HCT116 (cell line): ENCODE results near the gene SLC22A23. TPM values are rescaled to one million over a fixed set of nuclear protein-coding genes. Genes with fewer than 3 reads are reported as not detected.

ENCODE experiments used
- ATAC-seq: fragments of 200-7000 bp; cut with Tn5 transposase; 2 replicates; pipeline ENCODE4 v1.9.1; 2020; ENCODE audit warnings: mild to moderate bottlenecking, moderate library complexity
- BruUV-seq: library from RNA; stranded (reverse); fragments of 400-500 nt; replicated peaks from 2 replicates; lab custom pipeline; 2021; lab: Mats Ljungman, UMichigan
- CTCF ChIA-PET: fragments of 300-600 bp; sonication (Branson Sonifier 250); formaldehyde crosslinking; loops from one replicate; lab custom pipeline; 2021; ENCODE audit warnings: antibody characterized with exemption; lab: Charles Lee
- POLR2A ChIA-PET: fragments of 300-600, 350-600 bp; sonication (Branson Sonifier 250); formaldehyde crosslinking; loops from one replicate; lab custom pipeline; 2021; ENCODE audit warnings: antibody characterized with exemption; lab: Charles Lee
- RAD21 ChIA-PET, 2 experiments: fragments of 300-600 bp; sonication (Branson Sonifier 250); formaldehyde crosslinking; loops; one replicate each; lab custom pipeline; 2023; ENCODE audit warnings: low total read pairs in 2 of 2; ENCODE audit not compliant: uncharacterized antibody in 2 of 2, unreplicated experiment in 2 of 2, low non-redundant PET in 1 of 2; lab: Charles Lee
- DNase-seq: peaks from one replicate; pipeline ENCODE4 v3.0.0-alpha.2; 2010; ENCODE audit warnings: low read depth, low spot score
- H2AFZ ChIP-seq: fragments of 200-600 bp; shearing (Covaris generic), sonication (generic); 2 replicates; pipeline ENCODE4 v1.6.1; 2017; ENCODE audit warnings: low read depth, mixed run types, mixed read lengths, antibody characterized with exemption, low read length; ENCODE audit not compliant: poor library complexity, severe bottlenecking
- H3K27ac ChIP-seq: 2 replicates; pipeline ENCODE4 v1.5.1; 2012; ENCODE audit warnings: low read depth, low read length
- H3K27me3 ChIP-seq: fragments of 200-600 bp; sonication (generic); 2 replicates; pipeline ENCODE4 v1.6.1; 2016; ENCODE audit warnings: mixed run types, low read length, mixed read lengths; ENCODE audit not compliant: insufficient read depth
- H3K36me3 ChIP-seq, 2 experiments: fragments of 200-500 bp in 1 of 2; fragments of 200-600 bp in 1 of 2; sonication (Bioruptor generic) in 1 of 2; sonication (generic) in 1 of 2; 2 replicates each; pipeline versions ENCODE4 v1.5.1 to v1.6.1; 2014 to 2016; ENCODE audit warnings: low read length in 2 of 2, inconsistent platforms in 1 of 2, mixed read lengths in 1 of 2, mixed run types in 1 of 2; ENCODE audit not compliant: insufficient read depth in 2 of 2, control insufficient read depth in 1 of 2
- H3K4me1 ChIP-seq, 2 experiments: fragments of 200-600 bp in 1 of 2; sonication (generic) in 1 of 2; 2 replicates each; pipeline versions ENCODE4 v1.5.1 to v1.6.1; 2012 to 2017; ENCODE audit warnings: low read length in 2 of 2, inconsistent platforms in 1 of 2, mild to moderate bottlenecking in 1 of 2, mixed read lengths in 1 of 2, mixed run types in 1 of 2, moderate library complexity in 1 of 2; ENCODE audit not compliant: insufficient read depth in 2 of 2, control insufficient read depth in 1 of 2
- H3K4me2 ChIP-seq: fragments of 200-600 bp; sonication (generic); 2 replicates; pipeline ENCODE4 v1.6.1; 2017; ENCODE audit warnings: mixed run types, low read length, mixed read lengths
- H3K4me3 ChIP-seq, 2 experiments: fragments of 200-600 bp in 1 of 2; sonication (generic) in 1 of 2; replicated peaks in 1 of 2; 2 replicates each; pipeline ENCODE4 v1.5.1; 2011 to 2016; ENCODE audit warnings: low read length in 2 of 2, control low read depth in 1 of 2, low read depth in 1 of 2, mild to moderate bottlenecking in 1 of 2, mixed read lengths in 1 of 2, mixed run types in 1 of 2
- H3K79me2 ChIP-seq: fragments of 200-600 bp; sonication (generic); 2 replicates; pipeline ENCODE4 v1.6.1; 2017; ENCODE audit warnings: mild to moderate bottlenecking, mixed run types, low read length, moderate library complexity, mixed read lengths; ENCODE audit not compliant: insufficient read depth
- H3K9ac ChIP-seq: fragments of 200-600 bp; sonication (generic); 2 replicates; pipeline ENCODE4 v1.6.1; 2016; ENCODE audit warnings: low read length, mixed read lengths
- H3K9me2 ChIP-seq: fragments of 200-600 bp; sonication (generic), shearing (Covaris generic); 2 replicates; pipeline ENCODE4 v1.6.1; 2017; ENCODE audit warnings: mixed run types, mild to moderate bottlenecking, moderate library complexity; ENCODE audit not compliant: insufficient read depth
- H3K9me3 ChIP-seq, 2 experiments: fragments of 200-500 bp in 1 of 2; fragments of 200-600 bp in 1 of 2; sonication (Bioruptor generic) in 1 of 2; sonication (generic) in 1 of 2; 2 replicates each; pipeline ENCODE4 v1.6.1; 2014 to 2017; ENCODE audit warnings: low read length in 2 of 2, mixed read lengths in 2 of 2, inconsistent platforms in 1 of 2, low read depth in 1 of 2, mild to moderate bottlenecking in 1 of 2, mixed run types in 1 of 2, moderate library complexity in 1 of 2; ENCODE audit not compliant: control insufficient read depth in 1 of 2, insufficient read depth in 1 of 2
- H4K20me1 ChIP-seq: fragments of 200-600 bp; sonication (generic), shearing (Covaris generic); 2 replicates; pipeline ENCODE4 v1.6.1; 2017; ENCODE audit warnings: mixed run types, mild to moderate bottlenecking, moderate library complexity; ENCODE audit not compliant: insufficient read depth
- ATF3 ChIP-seq: IDR thresholded peaks from 2 replicates; pipeline ENCODE4 v1.6.1; 2012
- CBX3 ChIP-seq: IDR thresholded peaks from 2 replicates; pipeline ENCODE4 v1.6.1; 2012; ENCODE audit warnings: low read depth
- EGR1 ChIP-seq: IDR thresholded peaks from 2 replicates; pipeline ENCODE4 v1.6.1; 2012; ENCODE audit warnings: low read depth
- EZH2 ChIP-seq: fragments of 200-600 bp; sonication (generic); IDR thresholded peaks from 2 replicates; pipeline ENCODE4 v1.6.1; 2017; ENCODE audit warnings: antibody characterized with exemption, mixed run types
- EZH2phosphoT487 ChIP-seq: fragments of 200-600 bp; IDR thresholded peaks from 2 replicates; pipeline ENCODE4 v1.6.1; 2018; ENCODE audit warnings: antibody characterized with exemption, borderline replicate concordance
- JUND ChIP-seq: IDR thresholded peaks from 2 replicates; pipeline ENCODE4 v1.6.1; 2012
- MAX ChIP-seq: IDR thresholded peaks from 2 replicates; pipeline ENCODE4 v1.6.1; 2012
- POLR2A ChIP-seq: IDR thresholded peaks from 2 replicates; pipeline ENCODE4 v1.7.0; 2011; ENCODE audit warnings: borderline replicate concordance; ENCODE audit not compliant: insufficient read depth, insufficient read length; ENCODE audit errors: extremely low read depth
- POLR2AphosphoS5 ChIP-seq: IDR thresholded peaks from 2 replicates; pipeline ENCODE4 v1.6.1; 2011; ENCODE audit warnings: mild to moderate bottlenecking, low read depth, low read length, moderate library complexity
- RAD21 ChIP-seq: IDR thresholded peaks from 2 replicates; pipeline ENCODE4 v1.6.1; 2012; ENCODE audit warnings: low read depth, mild to moderate bottlenecking
- SIN3A ChIP-seq: IDR thresholded peaks from 2 replicates; pipeline ENCODE4 v1.6.1; 2012; ENCODE audit warnings: low read depth
- SP1 ChIP-seq: IDR thresholded peaks from 2 replicates; pipeline ENCODE4 v1.6.1; 2012; ENCODE audit warnings: low read depth
- SRF ChIP-seq: IDR thresholded peaks from 2 replicates; pipeline ENCODE4 v1.6.1; 2012; ENCODE audit warnings: low read depth
- YY1 ChIP-seq: IDR thresholded peaks from 2 replicates; pipeline ENCODE4 v1.6.1; 2011; ENCODE audit warnings: low read length, low read depth, moderate library complexity, mild to moderate bottlenecking; ENCODE audit not compliant: insufficient replicate concordance; ENCODE audit errors: extremely low read depth
- ZFX ChIP-seq: fragments of 450-650 bp; IDR thresholded peaks from 2 replicates; pipeline ENCODE4 v1.6.1; 2017
- ZNF274 ChIP-seq: fragments of 200-500 bp; sonication (Bioruptor generic); IDR thresholded peaks from 2 replicates; pipeline ENCODE4 v1.6.1; 2014; ENCODE audit warnings: mild to moderate bottlenecking, low read depth, low read length, inconsistent platforms
- intact Hi-C: fragments of 100-400 bp; cut with micrococcal nuclease; formaldehyde crosslinking; loops from 2 replicates; pipeline ENCODE4 v1.10.0; 2022
- total RNA-seq: library from RNA; stranded (reverse); gene quantifications from one replicate; pipeline ENCODE4 v1.2.1, GENCODE V29; 2021; ENCODE audit not compliant: unreplicated experiment

SLC22A23 gene
- total RNA-seq, 1 experiment from 2014 or later: 11.5 TPM

DNA sequence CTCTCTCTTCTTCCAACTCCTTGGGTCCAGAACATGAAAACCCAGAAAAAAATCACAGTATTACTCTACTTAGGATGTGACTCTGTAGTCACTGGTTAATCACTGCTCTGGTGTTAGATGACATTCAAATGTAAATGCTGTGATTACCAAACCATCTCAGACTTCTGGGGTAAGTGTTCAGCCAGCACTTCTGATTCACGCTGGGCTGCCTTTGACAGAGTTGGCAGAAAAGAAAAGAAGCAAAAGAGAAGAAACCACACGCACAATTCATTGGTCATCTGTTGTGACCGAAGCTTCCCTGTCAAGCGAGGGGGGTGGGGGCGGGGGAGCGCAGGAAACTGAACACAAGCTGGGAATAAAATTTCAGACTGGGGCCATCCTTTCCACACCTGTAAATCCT, 115.4 kb downstream of the SLC22A23 start:
- intact Hi-C loops: no loop called here
- Histone ChIP-seq H2AFZ (no peak overlapping the region), H3K79me2 (no peaks in the 10 kb centered on the region), H3K9me2 (no peaks in the 10 kb centered on the region), H3K27ac (no peak overlapping the region), H3K4me2 (no peak overlapping the region), H3K9ac (no peak overlapping the region), H3K9me3 (no peaks in the 10 kb centered on the region), H3K4me3 (no peak overlapping the region), H3K4me1 (peaks cover 19 to 29% of the 10 kb centered on the region in 2 experiments), H4K20me1 (no peaks in the 10 kb centered on the region), H3K36me3 (no peaks in the 10 kb centered on the region), H3K27me3 (no peaks in the 10 kb centered on the region)
- BruUV-seq: no TSS peak
- no peak for ATAC-seq
- ChIA-PET CTCF (no interaction called here), RAD21 (no interaction called here), POLR2A (no interaction called here)
- no peak for DNase-seq
- TF ChIP-seq EZH2phosphoT487 (no peak), YY1 (no peak), POLR2A (no peak), MAX (no peak), EGR1 (no peak), ZNF274 (no peak), RAD21 (no peak), CBX3 (no peak), EZH2 (no peak), POLR2AphosphoS5 (no peak), ATF3 (no peak), JUND (no peak), SRF (no peak), ZFX (no peak), SP1 (no peak), SIN3A (no peak)
